ENCODE data around the gene HYCC1. TPM values are rescaled to one million over a fixed set of nuclear protein-coding genes. Genes with fewer than 3 reads are reported as not detected.

HYCC1 gene
- total and polyA plus RNA-seq, 9 of the 15 experiments (the other 6 are each of a cell fraction or from before 2014, with no cell fraction given): 11.2 to 40.6 (median 37.9) TPM

- Histone ChIP-seq H3K4me1 (replicated peaks in 1 of 2; ENCODE audit: control insufficient read depth in 2 of 2, insufficient read depth in 2 of 2, low read length in 2 of 2) (peaks cover 0 to 16% of the 10 kb centered on the region in 2 experiments; a peak in 2 of 5 replicates), H3K4me3 (no peak overlapping the region), H3K27ac (ENCODE audit: extremely low read depth, low read depth, low read length) (no peak overlapping the region), H3K27me3 (ENCODE audit: control insufficient read depth in 2 of 2, insufficient read depth in 2 of 2, low read length in 2 of 2) (no peaks in the 10 kb centered on the region), H2AFZ (ENCODE audit: low read depth, low read length) (peak overlapping the region; percentile 32), H3K9ac (ENCODE audit: insufficient read depth in 1 of 2, low read depth in 2 of 2, low read length in 2 of 2) (no peak overlapping the region), H3K9me3 (replicated peaks; ENCODE audit: control insufficient read depth, insufficient read depth, low read depth, low read length) (no peaks in the 10 kb centered on the region), H3K4me2 (ENCODE audit: insufficient read depth, low read length) (no peak overlapping the region), H3K79me2 (ENCODE audit: control insufficient read depth, insufficient read depth, low read length) (no peaks in the 10 kb centered on the region), H3K36me3 (ENCODE audit: control insufficient read depth, insufficient read depth, low read length) (no peaks in the 10 kb centered on the region), H3K9me1 (ENCODE audit: control insufficient read depth, insufficient read depth, low read length) (no peaks in the 10 kb centered on the region), H4K20me1 (replicated peaks; ENCODE audit: control insufficient read depth, insufficient read depth, low read length) (no peaks in the 10 kb centered on the region)
- in situ Hi-C loops (cut with MboI) (no loop called here), intact Hi-C loops (cut with micrococcal nuclease) (no loop called here)
- FAIRE-seq: no peak
- POLR2A ChIA-PET: no interaction called here
- no peak for ATAC-seq
- no TSS peak for BruUV-seq (replicated peaks)
- WGBS (ENCODE audit: insufficient coverage, low coverage, missing lambda C conversion rate): 70% methylated on average over 2 of the region's 3 CpGs
- no peak for DNase-seq (ENCODE audit: extremely low read depth in 1 of 4, low spot score in 3 of 4)
- CTCF ChIA-PET (ENCODE audit: low intra/inter-chr PET ratio): no interaction called here
- TF ChIP-seq HLTF (IDR thresholded peaks at IDR 0.05) (no peak), FOXM1 (IDR thresholded peaks at IDR 0.05; ENCODE audit: low read depth) (no peak), FOXM1 (CRISPR knock-in tag; IDR thresholded peaks at IDR 0.05; ENCODE audit: low read depth) (no peak), PCBP2 (IDR thresholded peaks at IDR 0.05; ENCODE audit: low read depth, low read length, poor library complexity, severe bottlenecking) (no peak), TCF7 (IDR thresholded peaks at IDR 0.05; ENCODE audit: borderline replicate concordance) (no peak), RBM25 (IDR thresholded peaks at IDR 0.05; ENCODE audit: low read depth, low read length, severe bottlenecking) (no peak), ZNF695 (CRISPR knock-in tag; IDR thresholded peaks at IDR 0.05) (no peak), ZNF280B (CRISPR knock-in tag; IDR thresholded peaks at IDR 0.05) (no peak), E2F5 (CRISPR knock-in tag; IDR thresholded peaks at IDR 0.05) (no peak), SETDB1 (IDR thresholded peaks at IDR 0.05; ENCODE audit: low read length) (no peak), ZNF174 (CRISPR knock-in tag; IDR thresholded peaks at IDR 0.05) (no peak), JUN (IDR thresholded peaks at IDR 0.05; ENCODE audit: borderline replicate concordance, low read depth, low read length) (peak; percentile 11; the same call in 1 of the 2 replicates), JUN (CRISPR knock-in tag; IDR thresholded peaks at IDR 0.05; ENCODE audit: borderline replicate concordance) (no peak), KDM1A (IDR thresholded peaks at IDR 0.05) (no peak), PHF20 (IDR thresholded peaks at IDR 0.05; ENCODE audit: partially characterized antibody) (no peak), HDAC1 (IDR thresholded peaks at IDR 0.05) (no peak), PKNOX1 (IDR thresholded peaks at IDR 0.05) (no peak), MAFK (IDR thresholded peaks at IDR 0.05; ENCODE audit: low read length) (no peak), MEF2A (IDR thresholded peaks at IDR 0.05; ENCODE audit: control insufficient read depth, low read depth, low read length) (0 out of 2 replicates have a peak, but pooled peaks have one; percentile 22), ZKSCAN1 (IDR thresholded peaks at IDR 0.05; ENCODE audit: low read depth, low read length) (no peak)
Observed at GRCh38 chr7:23020742-23021401, 6.9 kb upstream of the HYCC1 start.

All from K562 (cell line).